HG02840 (cell line): Measurements from ENCODE around the gene WBP11.

Experiments
- ATAC-seq: cut with Tn5 transposase; IDR thresholded peaks from one replicate; pipeline ENCODE4 v1.9.1; 2021; ENCODE audit warnings: mild to moderate bottlenecking, moderate library complexity, moderate number of reproducible peaks; ENCODE audit not compliant: unreplicated experiment, low FRiP score

WBP11 gene

DNA sequence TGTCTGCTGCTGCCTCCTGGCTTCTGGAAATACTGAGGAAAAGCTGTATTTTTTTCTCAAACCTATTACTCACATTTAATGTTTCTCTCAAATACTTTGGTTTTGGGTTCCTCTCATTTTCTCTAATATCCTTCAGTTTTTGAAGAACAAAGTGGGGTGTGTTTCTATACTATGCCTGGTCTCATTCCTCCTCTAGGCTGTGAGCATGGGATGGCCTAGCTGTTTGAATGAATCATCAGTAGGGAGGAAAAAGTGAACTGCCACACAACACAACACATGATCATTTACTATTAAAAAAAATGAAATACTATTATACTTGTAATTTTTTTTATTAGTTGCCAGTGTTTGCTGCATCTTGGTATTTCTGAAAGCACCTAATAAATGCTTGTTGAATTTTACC, 22.0 kb upstream of the WBP11 start:
- ATAC-seq = no peak

DNA sequence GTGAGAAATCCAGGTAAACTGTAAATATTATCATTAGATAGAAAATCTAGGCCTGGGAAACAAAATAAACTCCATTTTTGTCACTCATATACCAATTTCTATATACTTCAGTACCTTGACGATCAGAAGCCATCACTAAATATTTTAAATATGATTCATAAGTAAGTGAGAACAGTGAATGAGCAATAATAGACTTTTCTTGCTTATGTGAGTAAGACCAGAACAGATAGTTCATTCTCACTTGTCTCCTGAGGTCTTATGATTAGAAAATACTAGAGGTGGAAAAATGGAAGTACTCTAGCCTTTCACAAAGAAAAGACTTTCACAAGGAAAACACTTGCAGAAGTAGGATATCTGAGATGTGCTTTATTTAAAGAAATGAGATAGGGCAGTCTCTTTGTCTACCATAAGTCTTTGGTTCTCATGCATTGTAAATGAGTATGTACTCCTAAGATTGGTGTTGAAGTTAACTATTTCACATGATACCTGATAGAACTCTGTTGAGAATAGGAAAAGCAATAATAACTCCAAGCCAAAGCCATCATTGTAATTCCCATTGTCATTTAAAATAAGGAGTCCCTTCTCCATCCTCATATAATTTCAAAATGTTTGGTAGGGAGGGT, 20.8 kb upstream of the WBP11 start:
- ATAC-seq = no peak

GRCh38 chr12:14814014-14814413, 10.7 kb upstream of the WBP11 start, which contains the start of gene SMCO3:
SMCO3 (minus strand) TSS chr12:14814182; CDS start chr12:14806680, 7,502 bp downstream.
- no peak for ATAC-seq

DNA sequence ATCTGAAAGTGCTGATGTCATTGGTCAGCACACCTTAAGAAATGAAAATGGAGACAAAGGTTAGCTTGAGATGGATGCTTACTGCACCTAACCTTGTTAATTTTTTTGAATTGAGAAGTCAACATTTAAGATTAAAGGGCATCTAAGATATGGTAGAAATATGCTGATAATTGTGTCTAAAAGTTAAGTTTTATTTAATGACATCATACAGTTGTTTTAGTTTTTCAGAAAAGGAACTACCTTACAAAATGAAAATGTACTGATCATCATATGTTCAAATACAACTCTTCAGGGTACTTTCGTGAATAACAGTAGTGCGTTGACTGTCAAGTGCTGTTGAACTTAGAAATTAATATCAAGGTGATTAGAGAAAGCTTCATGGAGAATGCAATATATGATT, 8.2 kb upstream of the WBP11 start:
- no peak for ATAC-seq

DNA sequence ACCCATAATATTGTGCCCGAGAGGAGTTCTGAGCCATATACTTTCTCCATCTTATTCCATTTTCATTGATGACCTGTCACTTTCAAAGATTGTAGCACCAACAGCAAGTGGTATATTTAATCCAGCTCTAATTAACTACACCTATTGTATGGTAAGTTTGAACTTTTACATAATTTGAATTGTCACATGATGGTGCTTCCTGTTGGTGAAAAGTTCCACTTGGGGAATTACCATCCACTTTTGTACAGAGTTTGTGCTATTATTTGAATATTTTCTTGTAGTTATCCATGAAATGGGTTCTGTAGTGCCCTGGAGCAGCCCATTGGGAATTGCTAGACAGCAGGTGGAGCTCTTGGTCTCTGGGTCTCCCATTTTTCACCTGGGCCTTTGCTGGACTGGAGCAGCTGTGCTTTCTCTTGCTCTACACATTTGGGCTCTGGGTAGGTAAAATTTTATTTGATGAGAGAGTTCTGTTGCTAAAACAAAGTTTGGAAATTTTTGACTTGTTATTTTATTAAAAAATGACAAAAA, 7.7 kb upstream of the WBP11 start:
- ATAC-seq = no peak

DNA sequence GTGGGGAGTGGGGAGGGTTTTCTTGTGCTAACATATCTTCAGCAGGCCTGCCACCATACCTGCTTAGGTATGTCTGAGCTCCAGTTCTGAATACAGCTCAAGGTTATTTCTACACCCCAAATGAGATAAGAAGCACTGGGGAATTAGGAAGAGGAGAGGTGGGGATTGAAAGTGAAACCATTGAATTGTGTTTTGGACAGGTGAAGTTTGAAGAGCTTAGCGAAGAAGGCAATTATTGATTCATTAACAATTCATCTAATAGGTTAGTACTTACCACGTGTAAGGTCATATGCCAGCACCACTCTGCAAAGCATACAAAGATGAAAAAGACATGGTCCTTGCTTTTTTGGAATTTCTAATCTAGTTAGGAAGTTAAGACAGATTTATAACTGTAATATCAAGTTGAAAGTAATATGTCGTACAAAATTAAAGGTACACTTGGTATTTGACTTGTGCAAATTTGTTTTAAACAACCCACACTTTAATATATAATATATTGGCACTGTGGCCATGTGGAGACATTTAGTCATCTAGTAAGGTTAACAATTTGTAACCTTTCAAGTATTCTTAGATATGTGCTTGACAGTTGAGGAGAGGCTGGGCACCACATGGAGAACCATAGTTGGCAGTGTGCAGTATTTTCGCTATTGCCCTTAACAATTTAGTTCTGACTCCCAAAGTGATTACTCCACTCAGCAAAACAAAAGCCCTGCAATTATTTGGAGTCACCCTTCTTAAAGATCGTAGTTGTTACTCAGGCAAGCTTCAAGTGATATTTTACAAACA, 7.1 kb upstream of the WBP11 start:
- no peak for ATAC-seq

- peak; percentile 19 for ATAC-seq
Measured at GRCh38 chr12:14803830-14804160, 517 bp upstream of the WBP11 start.

- ATAC-seq = no peak
Measured at GRCh38 chr12:14802721-14803010, 612 bp downstream of the WBP11 start.

DNA sequence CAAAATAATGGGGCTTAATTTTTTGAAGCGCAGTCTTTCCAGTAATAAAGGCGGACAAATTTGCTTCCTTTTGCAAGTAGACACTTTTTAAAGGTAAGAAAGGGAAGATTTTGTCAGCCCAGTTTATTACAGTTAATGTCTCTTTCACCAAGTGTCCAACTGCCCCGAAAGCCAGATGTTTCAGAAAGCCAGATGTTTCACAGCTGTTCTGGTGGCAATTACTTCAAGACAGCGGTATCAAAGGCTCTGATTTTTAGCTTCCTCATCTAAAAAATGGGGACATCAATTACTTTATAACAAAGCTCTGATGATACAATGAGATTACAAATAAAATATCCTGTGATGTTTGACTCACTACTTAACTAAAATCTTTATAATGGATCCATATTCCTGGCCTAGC, 1.0 kb downstream of the WBP11 start:
- no peak for ATAC-seq

DNA sequence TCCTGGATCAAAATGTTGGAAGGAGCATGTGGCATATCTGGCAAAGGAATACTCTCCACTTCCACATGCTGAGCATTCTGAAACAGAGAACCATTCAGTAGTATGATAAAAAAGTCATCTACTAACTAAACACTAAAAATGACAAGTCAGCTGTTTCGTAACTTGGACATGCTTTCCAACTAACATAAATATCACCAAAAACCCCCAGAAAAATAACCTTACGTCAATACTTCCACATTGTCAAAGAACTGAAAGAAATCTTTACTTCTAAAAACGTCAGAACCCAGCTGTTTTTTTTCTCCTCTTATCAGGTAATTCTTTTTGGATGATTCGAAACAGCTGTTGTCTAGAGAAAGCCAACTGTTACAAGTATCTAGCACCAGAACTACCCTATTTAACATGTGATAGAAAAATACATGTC, 8.2 kb downstream of the WBP11 start:
- no peak for ATAC-seq

- ATAC-seq = no peak
Measured at GRCh38 chr12:14785568-14785967, 17.7 kb downstream of the WBP11 start.

GRCh38 chr12:14784471-14784870, 18.8 kb downstream of the WBP11 start:
- no peak for ATAC-seq

- ATAC-seq = no peak
Measured at GRCh38 chr12:14782756-14783155, 20.5 kb downstream of the WBP11 start.

GRCh38 chr12:14781563-14781962, 21.7 kb downstream of the WBP11 start:
- no peak for ATAC-seq

- no peak for ATAC-seq
Measured at GRCh38 chr12:14780859-14781258, 22.4 kb downstream of the WBP11 start.

DNA sequence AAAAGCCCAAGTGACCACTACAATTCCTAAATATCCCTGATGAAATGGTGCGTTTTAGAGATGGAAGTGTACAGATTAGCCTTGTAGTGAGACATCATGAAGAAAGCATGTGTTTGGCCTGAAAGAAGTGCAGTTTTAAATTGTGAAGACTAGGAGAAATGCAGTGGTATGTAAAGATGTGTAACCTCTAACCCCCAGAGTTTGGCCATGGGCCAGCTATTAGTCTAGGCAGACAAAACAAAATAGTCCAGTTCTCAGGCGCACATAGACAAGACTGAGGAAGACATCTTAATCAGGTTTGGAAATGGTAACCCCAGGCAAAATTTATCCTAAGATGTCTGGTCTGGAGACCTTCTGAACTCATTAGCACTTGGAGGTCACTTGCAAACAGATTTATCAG, 23.4 kb downstream of the WBP11 start:
- no peak for ATAC-seq

- no peak for ATAC-seq
Measured at GRCh38 chr12:14777271-14777670, 26.0 kb downstream of the WBP11 start.

- no peak for ATAC-seq
Measured at GRCh38 chr12:14776236-14776961, 26.9 kb downstream of the WBP11 start.

GRCh38 chr12:14775636-14775980, 27.7 kb downstream of the WBP11 start:
- ATAC-seq = no peak

DNA sequence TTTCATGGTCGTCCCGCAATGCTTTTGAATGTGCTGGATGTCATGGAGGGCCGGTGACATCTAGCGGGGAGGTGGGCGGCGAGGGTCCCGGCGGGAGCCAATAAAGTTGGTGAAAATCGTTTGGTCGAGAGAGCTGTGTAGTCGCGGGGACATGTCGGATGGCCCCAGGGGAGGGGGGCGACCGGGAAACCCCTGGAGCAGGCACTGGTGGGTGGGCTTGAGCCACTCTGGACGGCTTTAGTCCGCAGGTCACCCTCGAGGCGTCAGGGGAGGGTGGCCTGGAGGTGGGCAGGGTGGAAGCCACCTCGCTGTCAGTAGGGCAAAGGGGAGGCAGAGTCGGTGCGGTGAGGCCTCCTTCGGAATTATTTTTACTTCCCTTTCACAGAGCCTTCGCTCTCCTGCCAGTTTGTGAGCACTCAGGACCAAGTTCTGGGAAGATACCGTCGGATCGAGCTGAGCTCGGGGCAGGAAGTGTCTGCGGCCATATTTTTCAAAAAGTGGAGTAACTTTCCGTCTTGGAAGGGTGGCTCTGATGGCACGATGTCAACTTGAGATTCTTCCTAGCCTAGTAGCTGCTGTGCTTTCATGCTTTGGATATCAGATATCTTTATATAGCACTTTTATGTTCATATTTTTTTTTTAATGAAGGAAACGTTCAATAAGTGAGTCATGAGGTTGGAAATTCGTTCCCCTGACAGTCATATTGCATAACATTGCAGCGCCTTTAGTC, 28.2 kb downstream of the WBP11 start:
- ATAC-seq = no peak
